Adipose tissue (tissue), 3 donors: ENCODE results near the gene INPP5D. TPM values are rescaled to one million over a fixed set of nuclear protein-coding genes. Genes with fewer than 3 reads are reported as not detected.

Source experiments
- H3K27ac ChIP-seq: one replicate; pipeline ENCODE4 v1.5.1; 2013; ENCODE audit warnings: low read depth, low read length
- whole genome bisulfite sequencing, 3 donors: extraction: QIAGEN DNeasy Blood & Tissue Kit; methylation state at CpG; one replicate each; pipeline ENCODE4 v1.1.7; 2013; 5-methylcytosine and 5-hydroxymethylcytosine counted together
- polyA plus RNA-seq, 3 donors: library from polyadenylated mRNA; stranded (reverse); fragments of 200-250 nt; gene quantifications; one replicate each; pipeline ENCODE4 v1.2.3, GENCODE V29; 2013
- donor health status: healthy with polysubstance abuse.
- donor health status: Bipolar disorder and iron deficiency.
- donor health status: healthy.

The INPP5D gene
- polyA plus RNA-seq, 3 donors, result 2.8 to 15.2 (median 8.1) TPM

GRCh38 chr2:233201258-233202013 is 141.3 kb downstream of the INPP5D start:
- no peak overlapping the region for H3K27ac ChIP-seq
- 77 to 91% (median 91%) methylated on average over 15 of the region's 15 CpGs for WGBS, 3 donors

DNA sequence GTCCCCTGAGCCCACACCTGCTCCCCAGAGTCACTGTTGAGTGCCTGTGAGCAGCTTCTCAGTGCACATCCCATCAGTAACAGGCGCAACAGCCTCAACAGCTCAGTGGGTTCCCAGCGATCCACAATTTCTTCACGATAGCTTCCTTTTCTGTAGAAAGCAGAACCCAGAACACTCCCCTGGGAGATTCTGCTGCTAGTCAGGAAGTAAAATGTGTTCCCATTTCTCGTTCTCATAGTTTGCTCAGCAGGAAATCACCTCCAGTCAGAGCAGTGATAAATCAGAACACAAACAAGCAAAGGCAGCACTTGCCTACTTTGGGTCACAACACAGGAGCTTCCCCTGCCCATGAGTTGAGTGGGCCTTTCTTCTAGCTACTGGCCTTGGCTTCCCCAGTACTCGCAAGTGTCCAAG is 142.4 kb downstream of the INPP5D start:
- no peak overlapping the region for H3K27ac ChIP-seq
- 44 to 76% (median 51%) methylated on average over 5 of the region's 5 CpGs for WGBS, 3 donors

DNA sequence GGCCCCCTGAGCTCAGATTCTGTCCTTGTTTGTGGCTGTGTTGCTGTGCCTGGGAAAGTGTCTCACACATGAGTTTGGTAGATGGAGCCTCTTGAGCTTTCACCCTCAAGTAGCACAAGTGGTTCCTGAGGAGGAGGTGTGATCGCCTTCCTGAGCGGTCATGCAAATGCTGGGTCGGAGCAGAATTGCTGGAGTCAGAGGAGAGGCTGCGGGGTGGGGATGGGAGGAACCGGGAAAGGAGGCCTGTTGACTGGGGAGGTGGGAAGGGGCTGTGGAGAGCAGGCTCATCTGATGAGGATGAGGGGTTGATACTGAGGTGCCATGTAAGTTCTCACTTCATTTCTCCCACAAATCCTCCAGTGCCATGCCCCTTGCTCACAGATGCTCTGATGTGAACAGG is 142.9 kb downstream of the INPP5D start:
- no peak overlapping the region for H3K27ac ChIP-seq
- 97 to 98% (median 97%) methylated on average over 5 of the region's 5 CpGs for WGBS, 3 donors

DNA sequence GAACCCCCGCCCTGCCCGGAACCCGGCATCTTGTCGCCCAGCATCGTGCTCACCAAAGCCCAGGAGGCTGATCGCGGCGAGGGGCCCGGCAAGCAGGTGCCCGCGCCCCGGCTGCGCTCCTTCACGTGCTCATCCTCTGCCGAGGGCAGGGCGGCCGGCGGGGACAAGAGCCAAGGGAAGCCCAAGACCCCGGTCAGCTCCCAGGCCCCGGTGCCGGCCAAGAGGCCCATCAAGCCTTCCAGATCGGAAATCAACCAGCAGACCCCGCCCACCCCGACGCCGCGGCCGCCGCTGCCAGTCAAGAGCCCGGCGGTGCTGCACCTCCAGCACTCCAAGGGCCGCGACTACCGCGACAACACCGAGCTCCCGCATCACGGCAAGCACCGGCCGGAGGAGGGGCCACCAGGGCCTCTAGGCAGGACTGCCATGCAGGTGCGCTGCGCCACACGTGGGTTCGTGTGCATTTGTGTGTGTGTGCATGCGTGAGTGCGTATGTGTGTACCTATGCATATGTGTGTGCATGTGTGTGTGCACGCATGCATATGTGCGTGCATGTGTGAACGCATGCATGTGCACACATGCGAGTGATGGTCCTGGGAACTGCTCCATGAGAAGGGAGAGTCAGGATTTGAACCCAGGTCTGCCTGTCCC is 144.3 kb downstream of the INPP5D start:
- no peak overlapping the region for H3K27ac ChIP-seq
- 88 to 97% (median 96%) methylated on average over 48 to 50 of the region's 50 CpGs for WGBS, 3 donors

DNA sequence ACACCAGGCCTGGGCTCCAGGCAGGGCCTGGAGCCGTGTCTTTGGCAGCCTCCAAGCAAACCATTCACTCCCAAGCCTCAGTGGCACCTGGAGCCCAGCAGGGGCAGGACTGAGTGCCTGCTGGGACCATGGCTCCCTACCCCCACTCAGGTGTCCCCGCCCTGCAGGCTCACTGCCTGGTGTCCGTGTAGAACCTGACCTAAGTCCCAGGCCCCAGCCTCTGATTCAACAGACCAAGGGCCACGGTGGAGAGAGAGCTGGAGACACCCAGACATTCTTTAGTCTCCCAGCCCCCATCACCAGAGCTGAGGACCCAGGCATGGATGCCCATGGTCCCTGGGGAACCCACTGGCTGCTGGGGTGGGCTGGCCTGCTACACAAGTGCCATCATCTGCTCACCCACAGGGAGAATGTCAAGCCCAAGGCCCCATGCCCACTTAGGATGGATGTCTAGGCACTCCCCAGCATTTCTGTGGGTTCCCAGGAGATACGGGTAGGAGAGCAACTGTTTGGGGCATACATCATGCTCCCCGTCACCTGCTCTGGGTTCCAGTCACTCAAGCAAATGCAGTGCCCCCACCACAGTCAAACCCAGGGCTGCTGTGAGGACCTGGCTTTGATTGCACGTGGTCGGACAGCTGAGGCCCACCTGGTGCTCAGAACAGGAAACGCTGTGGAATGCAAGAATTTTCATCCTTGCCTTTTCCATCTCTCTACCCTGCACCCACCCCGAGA is 148.4 kb downstream of the INPP5D start:
- 67 to 81% (median 76%) methylated on average over 10 of the region's 10 CpGs for WGBS, 3 donors
- no peak overlapping the region for H3K27ac ChIP-seq

GRCh38 chr2:233209117-233209532 is 149.0 kb downstream of the INPP5D start:
- H3K27ac ChIP-seq, result no peak overlapping the region
- 59 to 69% (median 66%) methylated on average over 4 of the region's 4 CpGs for WGBS, 3 donors

DNA sequence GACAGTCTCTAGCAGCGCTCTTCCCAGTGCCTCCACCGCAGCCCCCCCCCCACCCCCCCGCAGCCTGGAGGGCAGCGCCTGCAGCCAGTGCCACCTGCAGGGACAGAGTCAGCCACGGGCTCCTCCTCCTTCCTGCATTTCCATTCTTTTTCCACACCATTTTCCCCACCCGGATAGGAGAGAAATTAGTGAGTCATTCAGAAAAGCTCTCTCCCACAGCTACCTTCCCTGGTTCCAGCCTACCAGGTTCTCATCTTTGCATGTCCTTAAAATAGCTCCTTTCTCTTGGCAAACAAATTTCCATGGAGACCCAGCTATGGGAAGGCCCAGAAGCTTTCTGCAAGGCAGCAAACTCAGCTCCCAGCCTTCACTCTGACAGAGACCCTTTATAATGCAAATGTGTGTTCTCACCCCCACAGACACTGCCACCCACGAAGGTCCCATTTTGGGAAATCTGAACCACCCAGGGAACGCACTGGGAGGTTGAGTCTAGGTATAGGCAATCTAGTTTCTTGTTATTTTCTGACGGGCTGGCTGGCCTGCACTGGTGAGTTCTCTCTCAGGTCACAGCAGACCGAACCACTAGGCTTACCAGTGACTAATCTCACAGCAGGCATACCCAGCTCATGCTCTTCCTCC is 149.5 kb downstream of the INPP5D start:
- WGBS, 3 donors, result 45 to 59% (median 47%) methylated on average over 6 to 10 of the region's 10 CpGs
- no peak overlapping the region for H3K27ac ChIP-seq

- WGBS, 3 donors, result 89 to 93% (median 92%) methylated on average over 8 of the region's 8 CpGs
- no peak overlapping the region for H3K27ac ChIP-seq
Measured at GRCh38 chr2:233210281-233210680, 150.1 kb downstream of the INPP5D start.

DNA sequence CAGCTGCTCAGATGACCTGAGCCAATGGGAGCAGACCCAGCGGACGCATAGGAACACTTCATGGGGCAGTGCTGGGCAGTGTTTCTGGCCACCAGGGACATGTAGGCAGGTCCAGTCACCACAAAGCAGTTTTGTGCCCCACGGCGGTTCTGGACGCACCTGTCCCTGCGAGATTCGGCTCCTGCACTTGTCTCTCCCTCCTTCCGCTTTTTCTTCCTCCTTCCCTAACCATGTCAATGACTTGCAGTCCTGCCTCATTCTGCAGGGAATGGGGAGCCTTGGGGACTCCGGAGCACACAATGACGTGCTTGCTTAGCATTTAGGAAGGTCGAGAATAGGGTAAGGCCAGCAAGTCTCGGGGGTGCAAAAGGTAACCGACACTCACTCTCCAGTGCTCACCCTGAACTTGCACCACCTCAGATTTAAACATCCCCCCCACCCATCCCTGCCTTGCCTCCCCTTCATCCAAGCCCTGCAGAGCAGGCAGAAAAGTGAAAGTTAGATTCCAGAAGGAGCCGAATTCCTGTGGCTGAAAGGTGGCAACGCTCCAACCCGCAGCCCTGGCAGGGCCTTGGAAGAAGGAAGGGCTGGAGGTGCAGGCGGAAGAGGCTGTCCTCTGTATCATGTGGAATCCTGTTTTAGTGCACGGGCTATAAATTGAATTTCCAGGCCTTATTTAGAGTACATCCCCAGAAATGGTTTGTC is 150.9 kb downstream of the INPP5D start:
- no peak overlapping the region for H3K27ac ChIP-seq

GRCh38 chr2:233211548-233211895 is 151.4 kb downstream of the INPP5D start:
- WGBS, 3 donors, result 58 to 77% (median 74%) methylated on average over 3 of the region's 3 CpGs
- H3K27ac ChIP-seq, result no peak overlapping the region

More for the DNA sequence above, 150.9 kb downstream of the INPP5D start:
- WGBS, 3 donors, result 55 to 70% (median 62%) methylated on average over 18 of the region's 18 CpGs

GRCh38 chr2:233213011-233213410 is 152.9 kb downstream of the INPP5D start:
- H3K27ac ChIP-seq, result no peak overlapping the region
- 88 to 90% (median 90%) methylated on average over 15 of the region's 15 CpGs for WGBS, 3 donors

- no peak overlapping the region for H3K27ac ChIP-seq
- WGBS, 3 donors, result 83 to 92% (median 89%) methylated on average over 6 of the region's 6 CpGs
Measured at GRCh38 chr2:233213975-233214374, 153.8 kb downstream of the INPP5D start.

DNA sequence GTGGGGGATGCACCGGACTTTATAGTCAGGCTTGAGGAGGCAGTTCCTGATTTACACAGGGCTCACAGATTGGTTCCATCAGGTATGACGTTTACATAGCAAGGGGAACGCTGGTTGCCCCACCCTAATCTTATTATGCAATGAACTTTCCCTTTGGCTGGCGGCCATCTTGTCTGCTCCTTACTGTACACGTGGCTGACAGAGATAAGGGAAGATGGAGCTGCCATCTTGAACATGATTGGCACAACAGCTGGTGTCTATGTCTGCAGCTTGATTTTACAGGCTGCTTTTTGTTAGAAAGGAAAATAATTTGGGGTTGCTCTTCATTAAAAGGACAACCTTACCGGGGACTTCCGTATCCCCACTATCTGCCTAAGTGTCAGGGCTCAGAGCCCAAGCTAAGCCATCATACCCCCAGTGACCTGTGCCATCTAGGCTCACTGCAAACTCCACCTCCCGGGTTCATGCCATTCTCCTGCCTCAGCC is 157.8 kb downstream of the INPP5D start:
- H3K27ac ChIP-seq, result no peak overlapping the region
- WGBS, 3 donors, result 68 to 73% (median 69%) methylated on average over 8 of the region's 8 CpGs

DNA sequence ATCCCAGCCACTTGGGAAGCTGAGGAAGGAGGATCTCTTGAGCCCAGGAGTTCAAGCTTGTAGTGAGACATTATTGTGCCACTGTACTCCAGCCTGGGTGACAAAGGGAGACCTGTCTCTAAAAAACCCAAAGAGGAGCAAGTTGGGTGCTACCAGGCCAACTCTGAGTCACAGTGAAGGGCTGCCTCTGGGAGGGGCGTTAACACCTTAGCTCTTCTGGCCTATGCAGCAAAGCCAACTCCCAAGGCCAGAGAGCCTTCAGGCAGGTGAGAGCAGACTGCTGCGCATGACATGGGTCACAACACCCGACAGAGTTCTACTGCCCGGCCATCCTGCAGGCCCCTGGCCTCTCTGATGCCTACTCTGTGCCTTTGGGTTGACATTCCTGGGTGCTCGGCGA is 158.7 kb downstream of the INPP5D start:
- 93 to 97% (median 96%) methylated on average over 6 of the region's 6 CpGs for WGBS, 3 donors
- no peak overlapping the region for H3K27ac ChIP-seq

DNA sequence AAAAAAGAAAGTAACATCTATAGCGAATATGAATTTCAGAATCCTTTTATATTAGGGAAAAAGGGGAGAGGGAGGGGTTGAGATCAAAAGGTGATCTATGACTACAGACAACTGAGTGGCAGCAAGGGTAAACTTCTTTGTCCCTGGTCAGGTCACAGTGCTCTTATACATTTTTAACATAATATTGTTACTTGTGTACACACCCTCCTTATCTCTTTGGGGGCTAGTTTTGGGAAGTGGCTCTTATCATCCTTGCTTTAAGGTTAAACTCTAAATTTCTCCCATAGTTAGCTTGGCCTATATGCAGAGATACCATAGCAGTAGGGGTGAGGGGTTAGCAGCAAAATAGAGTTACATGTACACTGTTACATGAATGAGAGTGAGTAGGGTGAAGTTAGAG is 159.7 kb downstream of the INPP5D start:
- 100% methylated on average over 1 of the region's 1 CpG for WGBS, 3 donors
- H3K27ac ChIP-seq, result no peak overlapping the region

GRCh38 chr2:233221378-233222063 is 161.4 kb downstream of the INPP5D start:
- H3K27ac ChIP-seq, result no peak overlapping the region
- 52 to 71% (median 64%) methylated on average over 2 of the region's 2 CpGs for WGBS, 3 donors

GRCh38 chr2:233223059-233223894 is 163.1 kb downstream of the INPP5D start:
- no peak overlapping the region for H3K27ac ChIP-seq
- 87 to 90% (median 87%) methylated on average over 14 of the region's 14 CpGs for WGBS, 3 donors
